ENCODE results near the gene FBLN1.
"Not testable (repeated sequence)": the region's sequence is repeated elsewhere in the genome, so short reads cannot be mapped to it uniquely, and the experiment has no call there.

Gene FBLN1

GRCh38 chr22:45502215-45503049 lies at the start of gene FBLN1:
Gene FBLN1, plus strand, starts transcription at chr22:45502883. Its CDS starts 103 bp downstream, at chr22:45502986.
- no peak for DNase-seq

DNA sequence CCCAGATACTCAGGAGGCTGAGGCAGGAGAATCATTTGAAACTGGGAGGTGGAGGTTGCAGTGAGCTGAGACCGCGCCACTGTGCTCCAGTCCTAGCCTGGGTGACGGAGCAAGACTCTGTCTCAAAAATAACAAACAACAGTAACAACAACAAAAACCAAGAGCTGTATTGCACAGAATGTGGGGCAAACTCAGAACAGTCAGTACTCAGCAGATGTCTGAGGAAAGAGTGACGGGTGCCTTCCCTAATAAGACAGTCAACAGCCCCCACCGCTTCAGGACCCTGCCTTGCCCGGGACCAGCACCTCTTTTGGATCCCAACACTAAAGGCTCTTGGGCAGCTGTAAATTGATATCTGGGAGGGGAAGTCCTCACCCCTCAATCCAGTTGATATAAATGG lies 48.9 kb upstream of the FBLN1 start:
- no peak for DNase-seq

GRCh38 chr22:45454275-45454674 lies 48.4 kb upstream of the FBLN1 start:
- no peak for DNase-seq

GRCh38 chr22:45455212-45455611 lies 47.5 kb upstream of the FBLN1 start:
- no peak for DNase-seq

DNA sequence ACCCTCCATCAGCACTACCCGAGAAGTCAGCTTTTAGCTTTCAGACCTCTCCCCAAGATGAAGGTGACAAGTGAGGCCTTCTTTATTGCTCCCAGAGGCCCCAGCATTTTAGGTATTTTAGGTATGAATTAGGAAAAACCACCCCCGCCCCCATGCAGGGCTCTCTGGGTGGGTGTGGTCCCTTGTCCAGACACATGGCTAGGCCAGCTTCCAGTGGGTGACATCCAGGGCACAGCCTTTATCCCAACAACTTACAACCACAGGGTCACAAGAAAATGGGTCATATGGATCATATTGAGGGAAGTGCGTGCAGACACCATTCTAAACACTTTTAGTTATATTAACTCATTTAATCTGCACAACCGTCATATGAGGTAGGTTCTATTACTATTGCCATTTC lies 47.1 kb upstream of the FBLN1 start:
- no peak for DNase-seq

- no peak for DNase-seq
Observed at GRCh38 chr22:45456811-45457210, 45.9 kb upstream of the FBLN1 start.

GRCh38 chr22:45458532-45458931 lies 44.2 kb upstream of the FBLN1 start:
- DNase-seq: no peak

DNA sequence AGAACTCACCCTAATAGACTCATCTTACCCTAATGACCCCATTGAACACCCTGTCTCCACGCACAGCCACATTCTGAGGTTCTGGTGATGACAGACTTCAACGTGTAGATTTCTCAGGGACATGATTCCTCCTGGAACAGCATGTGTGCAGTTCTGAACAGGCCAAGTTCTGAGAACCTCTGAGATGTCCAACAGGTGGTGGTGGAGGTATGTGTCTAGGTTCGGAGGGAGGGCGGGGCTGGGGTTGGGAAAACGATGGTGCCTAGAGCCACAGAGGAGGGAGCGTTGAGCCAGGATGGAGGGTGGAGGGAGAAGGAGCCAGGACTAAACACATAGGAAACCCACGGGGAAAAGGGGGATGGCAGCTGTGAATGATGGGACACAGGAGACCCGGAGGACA lies 43.4 kb upstream of the FBLN1 start:
- no peak for DNase-seq

GRCh38 chr22:45460288-45461109 lies 42.2 kb upstream of the FBLN1 start:
- DNase-seq: no peak

- no peak for DNase-seq
Observed at GRCh38 chr22:45462034-45462655, 40.5 kb upstream of the FBLN1 start.

GRCh38 chr22:45463691-45464090 lies 39.0 kb upstream of the FBLN1 start:
- not testable (repeated sequence) for DNase-seq

DNA sequence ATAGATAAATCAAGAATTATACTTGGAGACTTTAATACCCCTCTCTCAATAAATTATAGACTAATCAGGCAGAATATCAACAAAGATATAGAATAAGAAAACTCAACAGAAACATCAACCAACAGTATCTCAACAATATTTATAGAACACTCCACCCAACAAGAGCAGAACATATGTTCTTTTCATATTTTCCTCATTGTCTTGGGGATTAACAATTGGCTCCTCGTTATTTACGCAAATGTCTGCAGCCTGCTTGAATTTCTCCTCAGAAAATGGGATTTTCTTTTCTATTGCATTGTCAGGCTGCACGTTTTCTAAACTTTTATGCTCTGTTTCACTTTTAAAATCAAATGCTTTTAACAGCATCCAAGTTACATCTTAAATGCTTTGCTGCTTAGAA lies 37.0 kb upstream of the FBLN1 start:
- DNase-seq: no peak

GRCh38 chr22:45468872-45469271 lies 33.8 kb upstream of the FBLN1 start:
- no peak for DNase-seq

- no peak for DNase-seq
Observed at GRCh38 chr22:45469281-45470073, 33.2 kb upstream of the FBLN1 start.

- no peak for DNase-seq
Observed at GRCh38 chr22:45470871-45471270, 31.8 kb upstream of the FBLN1 start.

DNA sequence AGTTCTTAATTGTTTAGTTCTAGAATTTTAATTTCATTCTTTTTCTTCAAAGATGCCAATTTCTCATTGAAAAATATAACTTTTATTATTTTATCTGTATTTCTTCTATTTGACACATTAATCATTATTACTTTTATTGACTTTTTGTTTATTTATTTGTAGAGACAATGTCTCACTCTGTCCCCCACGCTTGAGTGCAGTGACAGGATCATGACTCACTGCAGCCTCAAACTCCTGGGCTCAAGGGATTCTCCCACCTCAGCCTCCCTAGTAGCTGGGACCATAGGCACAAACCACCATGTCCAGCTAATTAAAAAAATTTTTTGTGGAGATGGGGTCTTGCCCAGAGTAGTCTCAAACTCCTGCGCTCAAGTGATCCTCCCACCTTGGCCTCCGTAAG lies 30.3 kb upstream of the FBLN1 start:
- DNase-seq: no peak

DNA sequence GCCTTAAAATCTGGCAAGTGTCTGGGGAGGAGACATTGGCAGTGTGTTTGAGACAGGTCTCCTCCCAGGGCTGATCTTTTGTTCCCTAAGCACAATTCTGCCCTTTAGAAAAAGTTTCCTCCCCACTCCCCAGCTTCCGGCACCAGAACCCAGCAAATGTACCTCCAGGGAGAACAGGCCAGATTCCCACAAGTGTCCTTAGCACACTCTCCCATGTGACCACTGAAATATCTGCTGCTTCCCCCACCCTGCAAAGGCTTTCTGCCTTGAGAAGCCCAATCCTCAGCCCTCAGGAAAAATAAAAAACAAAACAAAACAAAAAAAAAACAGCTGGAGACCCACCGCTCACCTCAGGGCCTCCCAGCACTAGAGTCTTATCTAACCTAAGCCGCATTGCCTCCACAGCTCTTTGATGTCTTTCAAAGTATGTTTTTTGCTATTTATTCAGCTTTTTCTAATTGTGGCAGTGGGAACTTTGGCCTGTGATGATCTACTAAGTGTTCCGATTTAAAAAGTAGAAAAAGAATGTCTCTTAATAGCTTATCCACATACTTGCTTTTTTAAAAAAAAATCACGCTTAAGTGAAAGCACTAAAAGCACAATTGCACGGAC lies 29.0 kb upstream of the FBLN1 start:
- no peak for DNase-seq

DNA sequence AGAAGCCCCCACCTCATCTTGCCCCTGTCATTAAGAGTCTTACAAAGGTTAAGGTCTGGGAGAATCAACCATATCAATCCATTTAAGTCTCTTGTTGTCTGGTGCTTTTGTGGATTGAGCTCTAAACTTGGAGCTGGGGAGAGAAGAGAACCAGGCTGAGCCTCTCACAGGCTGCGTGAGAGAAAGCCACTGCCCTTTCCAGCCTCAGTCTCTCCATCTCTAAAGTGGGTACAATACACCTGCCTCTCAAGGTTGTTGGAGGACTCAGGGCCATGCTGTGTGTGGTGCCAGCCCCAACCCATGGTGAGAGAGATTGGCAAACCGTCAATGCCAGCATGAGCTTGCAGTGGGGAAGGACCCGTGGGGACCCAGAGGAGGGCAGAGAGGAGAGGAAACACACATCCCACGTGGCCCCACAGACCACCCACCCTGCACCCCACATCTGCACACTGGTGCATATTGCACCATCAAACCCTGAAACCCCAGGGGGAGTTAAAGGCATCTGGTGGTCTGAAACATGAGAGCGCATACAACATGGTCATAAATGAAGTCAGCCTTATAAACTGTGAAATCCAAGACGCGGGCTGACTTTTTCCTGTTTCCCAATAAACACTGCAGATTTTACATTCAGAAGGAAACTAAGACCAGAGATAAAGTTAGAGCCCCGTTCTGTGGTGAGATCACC lies 27.5 kb upstream of the FBLN1 start:
- no peak for DNase-seq

DNA sequence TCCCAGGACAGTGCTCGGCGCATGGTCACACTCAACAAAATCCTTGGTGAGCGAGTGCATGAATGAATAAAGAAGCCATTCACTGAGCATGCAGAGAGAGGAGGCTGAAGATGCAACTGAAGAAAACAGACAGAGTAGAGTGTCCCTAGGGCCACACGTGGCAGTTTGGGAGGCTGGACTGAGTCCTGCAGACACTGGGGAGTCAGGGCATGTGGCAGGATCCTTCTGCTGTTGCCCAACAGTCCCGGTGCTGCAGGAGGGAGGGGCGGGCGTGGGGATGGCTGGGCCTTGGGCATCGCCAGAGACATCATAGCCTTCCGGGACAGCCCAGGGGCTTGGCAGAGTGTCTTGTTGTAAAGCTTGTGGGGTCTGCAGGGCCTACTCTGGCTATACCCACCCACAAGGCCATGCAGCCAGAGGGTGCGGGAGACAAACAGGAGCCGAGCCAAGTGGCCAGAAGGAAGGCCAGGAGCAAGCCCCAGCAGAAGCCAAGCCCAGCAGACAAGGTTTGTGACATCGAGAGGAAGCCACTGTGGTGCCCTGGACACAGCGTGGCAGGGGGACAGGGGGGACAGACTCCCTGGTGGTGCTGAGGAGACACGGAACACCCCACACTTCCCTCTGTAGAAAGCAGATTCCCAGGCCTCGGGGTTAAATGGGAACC lies 26.7 kb upstream of the FBLN1 start:
- DNase-seq: no peak

DNA sequence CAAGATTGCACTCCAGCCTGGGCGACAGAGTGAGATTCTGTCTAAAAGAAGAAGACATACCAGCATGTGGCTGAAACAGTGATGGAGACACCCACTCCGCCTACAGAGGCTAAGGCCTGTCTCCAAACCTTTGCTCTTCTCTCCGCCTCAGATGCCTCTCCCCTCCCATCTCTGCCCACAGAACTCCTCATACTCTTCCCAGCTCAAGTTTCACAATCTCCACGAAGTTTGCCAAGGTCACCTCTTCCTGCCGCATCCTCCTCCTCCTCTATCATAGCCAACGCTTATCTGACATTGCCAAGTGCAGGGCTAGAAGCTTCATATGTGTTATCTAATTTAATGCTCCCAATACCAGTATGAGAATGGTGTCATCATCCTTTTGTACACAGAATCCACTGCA lies 25.9 kb upstream of the FBLN1 start:
- no peak for DNase-seq
